Measurements from ENCODE around the gene METRNL. TPM values are rescaled to one million over a fixed set of nuclear protein-coding genes. Genes with fewer than 3 reads are reported as not detected.

Gene METRNL
- 41.1 and 55.7 TPM in 2 replicates for total RNA-seq

GRCh38 chr17:83079352-83079747 is at the start of gene METRNL:
TSS of gene METRNL (plus strand) at chr17:83079609. CDS start at chr17:83079816, 207 bp downstream.

Other genes with a start within 250 kb of the METRNL start
- not detected in 2 replicates for gene ZNF750, start 239.6 kb upstream of the METRNL start, total RNA-seq

Data from placental epithelial cell (primary cell).